Measurements from ENCODE around the gene PPP1R7. TPM values are rescaled to one million over a fixed set of nuclear protein-coding genes. Genes with fewer than 3 reads are reported as not detected.

PPP1R7 gene
- total and polyA plus RNA-seq, 9 of the 15 experiments (the other 6 are each of a cell fraction or from before 2014, with no cell fraction given), result 37.5 to 75.0 (median 50.5) TPM

GRCh38 chr2:241227594-241227993 is 77.3 kb downstream of the PPP1R7 start:
- DNase-seq (ENCODE audit: extremely low read depth in 1 of 4, low spot score in 3 of 4), result no peak
- ATAC-seq, result no peak
- Histone ChIP-seq H3K27ac (ENCODE audit: extremely low read depth, low read depth, low read length) (0 out of 3 replicates have a peak overlapping the region, but pooled peaks have one; percentile 30), H3K9me3 (replicated peaks; ENCODE audit: control insufficient read depth, insufficient read depth, low read depth, low read length) (no peaks in the 10 kb centered on the region), H3K79me2 (ENCODE audit: control insufficient read depth, insufficient read depth, low read length) (no peaks in the 10 kb centered on the region), H2AFZ (ENCODE audit: low read depth, low read length) (no peak overlapping the region), H3K9me1 (ENCODE audit: control insufficient read depth, insufficient read depth, low read length) (peaks cover 8% of the 10 kb centered on the region), H3K27me3 (ENCODE audit: control insufficient read depth in 2 of 2, insufficient read depth in 2 of 2, low read length in 2 of 2) (no peaks in the 10 kb centered on the region), H3K4me2 (ENCODE audit: insufficient read depth, low read length) (no peak overlapping the region), H3K9ac (ENCODE audit: insufficient read depth in 1 of 2, low read depth in 2 of 2, low read length in 2 of 2) (no peak overlapping the region), H3K4me1 (replicated peaks in 1 of 2; ENCODE audit: control insufficient read depth in 2 of 2, insufficient read depth in 2 of 2, low read length in 2 of 2) (peaks cover 2 to 31% of the 10 kb centered on the region in 2 experiments; a peak in 3 of 5 replicates), H4K20me1 (replicated peaks; ENCODE audit: control insufficient read depth, insufficient read depth, low read length) (peaks cover 11% of the 10 kb centered on the region; the same call in 1 of the 2 replicates), H3K4me3 (no peak overlapping the region), H3K36me3 (ENCODE audit: control insufficient read depth, insufficient read depth, low read length) (peaks cover 58% of the 10 kb centered on the region; the same call in 2 of the 3 replicates)
- TF ChIP-seq POLR2A (conservative IDR thresholded peaks at IDR 0.05), result 0 out of 2 replicates have a peak, but pooled peaks have one; percentile 28
- no peak for TF ChIP-seq CUX1 (CRISPR knock-in tag; IDR thresholded peaks at IDR 0.05)
- TF ChIP-seq CCNT2 (IDR thresholded peaks at IDR 0.05; ENCODE audit: borderline replicate concordance, extremely low read depth, insufficient read length, low read depth, low read length), result no peak
- no peak for TF ChIP-seq KDM4B (IDR thresholded peaks at IDR 0.05; ENCODE audit: borderline replicate concordance in 2 of 2, low read depth in 1 of 2)
- no peak for TF ChIP-seq CTBP1 (IDR thresholded peaks at IDR 0.05; ENCODE audit: borderline replicate concordance)
- POLR2A ChIA-PET, result interaction anchor here (0.7 to 1.2 kb wide), 3 partner anchors 9 to 34 kb away, joined by 3 to 7 read pairs (median 3); no protein-coding TSS in a partner anchor
- BruUV-seq (replicated peaks), result no TSS peak
- CTCF ChIA-PET (ENCODE audit: low intra/inter-chr PET ratio), result no interaction called here
- intact Hi-C loops (cut with micrococcal nuclease) (no loop called here), in situ Hi-C loops (cut with MboI) (no loop called here)
- FAIRE-seq, result no peak
- 88% methylated on average over 7 of the region's 8 CpGs for WGBS (ENCODE audit: insufficient coverage, low coverage, missing lambda C conversion rate)

Data from K562 (cell line).